Mucosa of descending colon (tissue), 3 donors: ENCODE results near the gene CCDC183. TPM values are rescaled to one million over a fixed set of nuclear protein-coding genes. Genes with fewer than 3 reads are reported as not detected.

Experiments
- ATAC-seq: fragments of 200-7000 bp; cut with Tn5 transposase; one replicate; pipeline ENCODE4 v1.9.1; 2020; ENCODE audit warnings: mild to moderate bottlenecking, moderate library complexity
- DNase-seq, 3 donors: peaks; one replicate each; pipeline ENCODE4 v3.0.0-alpha.2; 2020
- H3K36me3 ChIP-seq: fragments of 200-600 bp; one replicate; pipeline ENCODE4 v1.8.0; 2021; ENCODE audit warnings: low read depth, mild to moderate bottlenecking
- H3K4me1 ChIP-seq: fragments of 200-600 bp; one replicate; pipeline ENCODE4 v1.8.0; 2021; ENCODE audit warnings: low read depth, mild to moderate bottlenecking
- H3K4me3 ChIP-seq: fragments of 200-600 bp; one replicate; pipeline ENCODE4 v1.8.0; 2021; ENCODE audit warnings: mild to moderate bottlenecking
- H3K9me3 ChIP-seq: fragments of 200-600 bp; one replicate; pipeline ENCODE4 v1.8.0; 2021; ENCODE audit warnings: mild to moderate bottlenecking
- intact Hi-C, 2 donors: fragments of 100-400 bp; cut with DNase I in 1 of 2; cut with micrococcal nuclease in 1 of 2; formaldehyde crosslinking; loops; one replicate each; pipeline versions ENCODE4 v1.11.0 to v1.11.1; 2022; cut with DNase I, micrococcal nuclease
- long read RNA-seq, 2 donors: library from polyadenylated mRNA; unstranded; transcript quantifications; one replicate each; pipeline ENCODE4 v2.0.0, GENCODE V29; 2019 to 2021
- total RNA-seq, 3 donors: library from RNA; stranded (reverse); fragmentation: NEBNext Ultra II Directional in 2 of 3; extraction: Animal tissue kit (Norgen Biotek cat#: 25700) in 2 of 3; gene quantifications; one replicate each; pipeline versions ENCODE4 v1.2.1 to v1.2.4, GENCODE V29; 2021 to 2023
- TF ChIP-seq, protein P1 (sequence below): fragments of 200-600 bp; IDR thresholded peaks from one replicate; pipeline ENCODE4 v1.8.0; 2022; ENCODE audit warnings: antibody characterized with exemption, mild to moderate bottlenecking
- donor health status: DM: no; HTN: no; CAD: no; lungs with moderate emphysema.
- donor health status: DM: no; HTN: no; CAD: no.
- donor health status: DM: no; HTN: yes; CAD: no.

Gene CCDC183
- 10 to 100 TPM in 1 of 3 donors, 1 to 10 TPM in 2; 4.0 to 38.0 (median 7.0) TPM for total RNA-seq
- long read RNA-seq, donor 1, partial matches to known transcripts = 0 of 5 reads
- long read RNA-seq, donor 1, other reads (novel, unspliced or antisense) = 5 of 5 reads
- long read RNA-seq, donor 2, partial matches to known transcripts = 0 of 2 reads
- long read RNA-seq, donor 2, other reads (novel, unspliced or antisense) = 2 of 2 reads

DNA sequence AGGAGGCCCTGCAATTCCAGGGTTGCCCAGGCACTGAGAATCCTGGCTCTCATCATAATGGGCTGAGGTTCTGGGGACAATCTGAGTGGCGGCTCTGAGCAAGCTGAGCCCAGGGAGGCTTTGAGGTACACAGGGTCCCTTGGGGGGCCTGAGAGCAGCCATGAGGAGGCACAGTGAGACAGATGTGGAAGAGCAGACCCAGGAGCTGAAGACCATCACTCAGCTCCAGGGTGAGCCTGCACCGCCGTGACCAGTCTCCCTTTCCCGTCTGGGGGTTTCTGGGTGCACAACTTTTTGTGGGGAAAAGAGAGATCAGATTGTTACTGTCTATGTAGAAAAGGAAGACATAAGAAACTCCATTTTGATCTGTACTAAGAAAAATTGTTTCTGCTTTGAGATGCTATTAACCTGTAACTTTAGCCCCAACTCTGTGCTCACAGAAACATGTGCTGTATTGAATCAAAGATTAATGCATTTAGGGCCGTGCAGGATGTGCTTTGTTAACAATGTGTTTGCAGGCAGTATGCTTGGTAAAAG, at the start of gene CCDC183:
TSS of gene CCDC183 (plus strand) at position 101 of the 537 bp plus-strand sequence. CDS start at position 161, 60 bp downstream.
- intact Hi-C loops = no loop called here
- ATAC-seq (no peak), DNase-seq (no peak)
- H3K4me3 ChIP-seq = no peak within 1 kb of the TSS
- TF ChIP-seq, protein P1, sequence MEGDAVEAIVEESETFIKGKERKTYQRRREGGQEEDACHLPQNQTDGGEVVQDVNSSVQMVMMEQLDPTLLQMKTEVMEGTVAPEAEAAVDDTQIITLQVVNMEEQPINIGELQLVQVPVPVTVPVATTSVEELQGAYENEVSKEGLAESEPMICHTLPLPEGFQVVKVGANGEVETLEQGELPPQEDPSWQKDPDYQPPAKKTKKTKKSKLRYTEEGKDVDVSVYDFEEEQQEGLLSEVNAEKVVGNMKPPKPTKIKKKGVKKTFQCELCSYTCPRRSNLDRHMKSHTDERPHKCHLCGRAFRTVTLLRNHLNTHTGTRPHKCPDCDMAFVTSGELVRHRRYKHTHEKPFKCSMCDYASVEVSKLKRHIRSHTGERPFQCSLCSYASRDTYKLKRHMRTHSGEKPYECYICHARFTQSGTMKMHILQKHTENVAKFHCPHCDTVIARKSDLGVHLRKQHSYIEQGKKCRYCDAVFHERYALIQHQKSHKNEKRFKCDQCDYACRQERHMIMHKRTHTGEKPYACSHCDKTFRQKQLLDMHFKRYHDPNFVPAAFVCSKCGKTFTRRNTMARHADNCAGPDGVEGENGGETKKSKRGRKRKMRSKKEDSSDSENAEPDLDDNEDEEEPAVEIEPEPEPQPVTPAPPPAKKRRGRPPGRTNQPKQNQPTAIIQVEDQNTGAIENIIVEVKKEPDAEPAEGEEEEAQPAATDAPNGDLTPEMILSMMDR = no peak
- peaks cover 60% of the 10 kb centered on the region for H3K4me1 ChIP-seq
- no peaks in the 10 kb centered on the region for H3K9me3 ChIP-seq
- no peaks in the 10 kb centered on the region for H3K36me3 ChIP-seq

DNA sequence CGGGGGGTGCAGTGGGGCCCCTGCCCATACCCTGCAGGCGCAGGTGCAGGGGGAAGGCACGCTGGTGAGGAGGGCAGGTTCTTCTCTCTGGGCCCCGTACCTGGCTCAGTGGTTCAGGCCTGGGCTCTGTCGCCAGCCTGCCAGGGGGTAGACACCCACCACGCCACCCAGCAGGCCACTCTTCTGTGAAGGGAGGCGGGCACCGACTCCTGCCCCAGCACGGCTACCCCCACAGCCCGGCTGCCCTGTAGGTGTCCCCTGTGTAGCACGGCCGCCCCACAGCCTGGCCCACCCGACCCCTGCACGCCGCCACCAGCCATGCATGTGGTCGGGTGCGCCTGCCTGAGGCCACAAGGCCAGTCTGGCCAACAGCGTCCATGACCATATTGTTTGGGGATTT, 49.5 kb upstream of the CCDC183 start:
- H3K4me3 ChIP-seq = no peak overlapping the region
- TF ChIP-seq, protein P1 = no peak
- intact Hi-C loops = no loop called here
- H3K4me1 ChIP-seq = peaks cover 7% of the 10 kb centered on the region
- no peaks in the 10 kb centered on the region for H3K9me3 ChIP-seq
- peak in 2 of 3 donors; percentile 14 to 44 for DNase-seq
- ATAC-seq = no peak
- H3K36me3 ChIP-seq = no peaks in the 10 kb centered on the region

DNA sequence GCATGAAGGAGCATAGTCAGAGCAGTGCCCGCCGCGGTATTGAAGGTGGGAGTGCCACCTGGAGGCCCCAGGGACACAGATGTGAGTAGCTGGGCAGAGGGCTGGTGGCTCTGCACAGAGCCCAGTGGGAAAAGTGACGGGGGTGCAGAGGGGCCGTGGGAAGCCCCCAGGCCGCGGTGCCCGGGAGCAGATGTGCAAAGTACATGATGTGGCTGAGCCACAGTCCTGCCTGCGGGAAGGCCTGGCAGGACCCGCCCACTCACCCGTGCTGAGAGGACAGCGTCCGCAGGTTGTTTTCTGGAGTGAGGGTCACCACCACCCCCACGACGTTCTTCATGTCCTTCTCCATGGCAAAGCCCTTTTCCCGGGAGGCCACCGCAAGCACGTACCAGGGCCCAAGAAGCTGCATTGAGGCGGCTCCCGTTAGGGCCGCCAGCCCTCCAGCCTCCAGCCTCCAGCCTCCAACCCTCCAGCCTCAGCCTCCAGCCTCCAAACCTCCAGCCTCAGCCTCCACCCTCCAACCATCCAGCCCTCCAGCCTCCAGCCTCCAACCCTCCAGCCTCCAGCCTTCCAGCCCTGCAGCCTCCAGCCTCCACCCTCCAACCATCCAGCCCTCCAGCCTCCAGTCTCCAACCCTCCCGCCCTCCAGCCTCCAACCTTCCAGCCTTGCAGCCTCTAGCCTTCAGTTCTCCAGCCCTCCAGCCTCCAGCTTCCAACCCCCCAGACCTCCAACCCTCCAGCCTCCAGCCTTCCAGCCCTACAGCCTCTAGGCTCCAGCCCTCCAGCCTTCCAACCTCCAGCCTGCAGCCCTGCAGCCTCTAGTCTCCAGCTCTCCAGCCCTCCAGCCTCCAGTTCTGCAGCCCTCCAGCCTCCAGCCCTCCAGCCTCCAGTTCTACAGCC, 48.7 kb upstream of the CCDC183 start:
- TF ChIP-seq, protein P1 = no peak
- no peak for ATAC-seq
- Histone ChIP-seq H3K36me3 (no peaks in the 10 kb centered on the region), H3K4me3 (no peak overlapping the region), H3K4me1 (peaks cover 2% of the 10 kb centered on the region), H3K9me3 (no peaks in the 10 kb centered on the region)
- peak in 2 of 3 donors; percentile 22 to 42 for DNase-seq
- intact Hi-C loops = no loop called here

DNA sequence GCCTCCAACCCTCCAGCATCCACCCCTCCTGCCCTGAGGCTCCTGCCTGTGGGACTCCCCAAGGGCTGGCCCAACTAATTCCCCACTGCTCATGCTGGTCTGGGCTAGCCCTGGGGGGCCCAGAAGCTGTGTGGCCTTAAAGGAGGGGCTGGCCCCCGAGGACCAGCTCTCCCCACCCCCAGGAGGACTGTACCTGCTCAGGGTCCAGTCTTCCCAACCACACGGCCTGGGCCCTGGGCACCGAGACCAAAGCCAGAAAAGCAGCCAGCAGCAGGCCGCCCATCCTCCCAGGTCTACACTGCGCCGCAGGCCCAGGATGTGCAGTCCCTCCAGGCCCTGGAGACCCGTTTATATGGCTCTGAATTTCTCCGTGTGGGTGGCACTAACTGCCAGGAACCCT, 47.9 kb upstream of the CCDC183 start, which contains the start of gene LCN6:
TSS of gene LCN6 (minus strand) at position 325 of the 400 bp plus-strand sequence. CDS start at position 283, 42 bp downstream.
- peak in 2 of 3 donors; percentile 14 to 43 for DNase-seq
- ATAC-seq = no peak
- TF ChIP-seq, protein P1 = no peak
- H3K9me3 ChIP-seq = no peaks in the 10 kb centered on the region
- H3K36me3 ChIP-seq = no peaks in the 10 kb centered on the region
- intact Hi-C loops = no loop called here
- H3K4me3 ChIP-seq = no peak within 1 kb of the TSS
- H3K4me1 ChIP-seq = no peaks in the 10 kb centered on the region

DNA sequence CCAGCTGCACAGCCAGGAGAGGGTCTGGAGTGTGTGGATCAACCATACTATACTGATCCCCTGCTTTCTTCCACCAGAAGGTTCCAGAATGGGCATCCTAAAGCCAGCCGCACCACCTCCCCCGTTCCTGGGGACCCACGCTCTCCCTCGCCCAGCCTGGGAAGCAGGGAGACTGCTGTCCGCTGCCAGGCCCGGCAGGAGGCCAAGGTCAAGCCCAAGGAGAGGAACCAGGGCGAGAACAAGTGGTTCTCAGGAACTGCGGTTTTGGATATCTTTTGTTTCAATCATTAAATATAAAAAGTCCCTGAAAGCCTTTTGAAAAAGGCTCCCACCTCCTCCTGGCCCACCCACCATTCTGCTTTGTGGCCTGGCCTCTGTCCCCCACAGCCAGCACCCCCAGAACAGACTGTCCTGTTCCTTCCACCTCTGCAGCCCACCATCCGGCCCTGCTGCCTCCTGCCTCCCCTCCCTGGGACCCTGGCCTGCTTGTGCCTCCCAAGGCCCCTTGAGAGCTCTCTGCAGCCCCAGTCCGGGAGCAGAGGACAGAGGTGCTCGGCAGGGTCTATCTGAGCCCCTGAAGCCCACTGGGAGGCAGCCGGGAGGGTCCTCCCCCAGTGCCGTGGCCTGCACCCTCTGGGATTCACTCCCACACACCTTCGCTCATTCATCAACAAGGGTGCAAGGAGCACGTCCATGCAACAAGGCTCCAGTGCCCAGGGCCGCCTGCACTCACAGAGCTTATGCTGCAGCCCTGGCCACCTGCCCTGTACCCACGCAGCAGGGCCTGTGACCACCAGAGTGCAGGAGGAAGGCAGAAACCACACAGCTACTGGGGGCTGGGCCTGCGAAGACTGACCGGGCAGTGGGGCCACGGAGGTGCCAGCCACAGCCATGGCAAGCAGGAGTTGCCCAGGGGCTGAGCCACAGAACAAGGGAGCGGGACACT, 47.2 kb upstream of the CCDC183 start:
- no peaks in the 10 kb centered on the region for H3K36me3 ChIP-seq
- H3K4me1 ChIP-seq = no peaks in the 10 kb centered on the region
- H3K9me3 ChIP-seq = no peaks in the 10 kb centered on the region
- ATAC-seq (peak; percentile 9), DNase-seq (peak in 1 of 3 donors; percentile 17)
- TF ChIP-seq, protein P1 = no peak
- intact Hi-C loops = no loop called here
- H3K4me3 ChIP-seq = no peak overlapping the region
